ENCODE results near the gene RRM1.
A peak's percentile ranks its signal among the peaks of the same experiment; 100 is the strongest.
"Not testable (repeated sequence)": the region's sequence is repeated elsewhere in the genome, so short reads cannot be mapped to it uniquely, and the experiment has no call there.

Gene RRM1

DNA sequence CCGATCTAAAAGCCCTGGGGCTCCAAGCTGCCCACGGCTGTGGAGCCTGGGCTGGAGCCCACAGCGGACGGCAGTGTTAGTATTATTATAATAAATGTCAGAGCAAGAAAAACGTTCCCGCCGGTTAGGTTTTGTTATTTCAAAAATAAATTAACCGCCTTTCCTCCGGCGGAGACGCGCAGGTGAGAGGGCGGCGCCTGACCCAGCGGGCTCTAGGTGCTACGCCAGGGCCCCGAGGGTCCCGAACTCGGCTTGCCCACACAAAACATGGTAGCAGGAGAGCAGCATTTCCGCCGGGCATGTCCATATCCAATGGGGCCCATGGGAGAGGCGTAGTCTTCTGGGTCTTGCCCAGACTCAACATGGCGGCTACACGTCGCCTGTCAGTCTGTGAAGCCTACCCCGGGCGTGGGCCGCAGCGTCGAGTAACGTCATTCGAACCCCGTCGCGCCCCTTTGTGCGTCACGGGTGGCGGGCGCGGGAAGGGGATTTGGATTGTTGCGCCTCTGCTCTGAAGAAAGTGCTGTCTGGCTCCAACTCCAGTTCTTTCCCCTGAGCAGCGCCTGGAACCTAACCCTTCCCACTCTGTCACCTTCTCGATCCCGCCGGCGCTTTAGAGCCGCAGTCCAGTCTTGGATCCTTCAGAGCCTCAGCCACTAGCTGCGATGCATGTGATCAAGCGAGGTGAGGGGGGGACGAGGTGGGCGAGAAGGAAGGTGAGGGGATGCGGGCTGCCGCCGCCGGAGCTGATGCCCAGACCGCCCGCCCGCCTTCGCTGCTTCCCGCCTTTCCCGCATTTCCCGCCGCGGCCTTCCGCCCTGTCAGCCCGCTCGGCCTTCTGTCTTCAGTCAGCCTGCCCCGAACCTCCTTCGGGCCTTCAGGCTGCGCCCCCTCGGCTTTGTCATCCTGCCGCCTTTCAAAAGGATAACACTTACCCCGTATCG lies at the start of gene RRM1:
Gene RRM1, plus strand, starts transcription at position 452 of the 944 bp plus-strand sequence. Its CDS starts 214 bp downstream, at position 666.
- peak; percentile 97 for DNase-seq

DNA sequence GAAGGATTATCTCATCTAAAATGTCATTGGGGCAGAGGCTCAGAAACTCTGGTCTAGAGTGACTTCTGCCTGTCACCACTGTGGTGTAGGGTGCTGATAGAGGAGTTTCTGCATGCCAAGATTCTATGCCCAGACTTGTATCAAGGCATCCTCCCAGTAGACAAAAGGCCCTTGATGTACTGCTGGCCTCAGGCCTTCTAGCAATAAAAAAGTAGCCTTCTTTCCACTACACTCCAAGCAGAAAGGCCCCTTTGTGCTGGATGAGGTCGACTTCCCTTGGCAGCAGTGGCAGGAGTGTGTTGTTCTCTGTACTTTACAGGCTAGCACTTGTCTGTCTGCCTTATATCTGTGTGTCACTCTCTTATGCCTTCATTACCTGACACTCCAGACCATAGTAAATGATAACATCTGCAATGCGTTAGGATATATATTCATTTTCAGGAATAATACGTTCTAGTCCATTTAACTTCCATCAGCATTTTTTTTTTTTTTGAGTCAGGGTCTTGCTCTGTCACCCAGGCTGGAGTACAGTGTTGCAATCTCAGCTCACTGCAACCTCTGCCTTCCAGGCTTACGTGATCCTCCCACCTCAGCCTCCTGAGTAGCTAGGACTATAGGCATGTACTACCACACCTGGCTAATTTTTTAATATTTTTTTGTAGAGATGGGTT lies 49.5 kb upstream of the RRM1 start:
- peak; percentile 1 for DNase-seq

DNA sequence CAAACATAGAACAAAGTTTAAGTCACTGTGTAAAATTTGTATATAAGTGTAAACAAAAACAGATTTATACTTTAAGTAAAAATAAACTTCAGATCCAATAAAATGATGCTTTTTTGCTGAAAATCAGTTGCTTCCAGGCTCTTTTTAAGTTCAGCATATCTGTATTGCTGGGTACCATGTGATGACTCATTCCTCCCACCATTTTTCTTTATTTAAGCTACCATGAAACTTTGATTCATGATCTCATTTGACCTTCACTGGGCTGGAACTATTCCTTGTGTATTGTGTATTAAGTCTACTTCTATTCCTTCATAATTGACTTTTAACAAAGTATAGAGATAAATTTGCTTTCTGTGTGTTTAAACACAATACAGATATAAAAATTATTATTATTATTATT lies 46.3 kb upstream of the RRM1 start:
- no peak for DNase-seq

DNA sequence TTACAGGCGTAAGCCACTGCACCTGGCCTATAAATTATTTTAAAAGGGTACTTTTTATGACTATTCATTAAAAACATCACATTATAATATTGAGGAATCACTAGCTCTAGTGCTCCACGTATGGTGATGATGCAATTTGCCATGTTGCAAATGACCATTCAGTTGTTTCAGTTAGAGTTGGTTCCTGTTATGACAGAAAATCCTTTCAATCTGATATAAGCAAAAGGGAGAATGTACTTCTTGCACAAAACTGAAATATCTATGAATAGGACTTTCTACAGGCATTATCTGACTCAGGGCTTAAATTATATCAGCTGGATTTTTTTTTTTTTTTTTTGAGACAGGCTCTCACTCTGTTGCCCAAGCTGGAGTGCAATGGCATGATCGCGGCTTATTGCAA lies 45.6 kb upstream of the RRM1 start:
- no peak for DNase-seq

DNA sequence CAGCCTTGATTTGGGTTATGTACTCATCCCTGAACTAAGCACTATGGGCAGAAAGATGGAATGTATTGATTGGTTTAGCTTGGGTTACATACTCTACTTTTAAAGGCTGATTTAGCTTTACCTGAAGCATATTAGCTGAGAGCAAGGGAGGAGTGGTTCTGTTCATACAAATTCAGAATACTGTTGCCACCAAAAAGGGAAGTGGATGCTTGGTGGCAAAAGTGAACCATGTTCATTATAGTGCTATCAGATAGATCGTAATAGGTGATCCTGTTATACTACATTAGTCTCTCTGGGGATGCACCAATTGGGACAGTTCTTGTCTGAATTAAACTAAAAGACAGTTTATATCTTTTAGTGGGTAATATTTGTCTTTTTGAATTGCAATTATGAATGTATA lies 44.5 kb upstream of the RRM1 start:
- no peak for DNase-seq

DNA sequence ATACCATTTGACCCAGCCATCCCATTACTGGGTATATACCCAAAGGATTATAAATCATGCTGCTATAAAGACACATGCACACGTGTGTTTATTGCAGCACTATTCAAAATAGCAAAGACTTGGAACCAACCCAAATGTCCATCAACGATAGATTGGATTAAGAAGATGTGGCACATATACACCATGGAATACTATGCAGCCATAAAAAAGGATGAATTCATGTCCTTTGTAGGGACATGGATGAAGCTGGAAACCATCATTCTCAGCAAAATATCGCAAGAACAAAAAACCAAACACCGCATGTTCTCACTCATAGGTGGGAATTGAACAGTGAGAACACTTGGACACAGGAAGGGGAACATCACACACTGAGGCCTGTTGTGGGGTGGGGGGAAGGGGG lies 41.4 kb upstream of the RRM1 start:
- not testable (repeated sequence) for DNase-seq

DNA sequence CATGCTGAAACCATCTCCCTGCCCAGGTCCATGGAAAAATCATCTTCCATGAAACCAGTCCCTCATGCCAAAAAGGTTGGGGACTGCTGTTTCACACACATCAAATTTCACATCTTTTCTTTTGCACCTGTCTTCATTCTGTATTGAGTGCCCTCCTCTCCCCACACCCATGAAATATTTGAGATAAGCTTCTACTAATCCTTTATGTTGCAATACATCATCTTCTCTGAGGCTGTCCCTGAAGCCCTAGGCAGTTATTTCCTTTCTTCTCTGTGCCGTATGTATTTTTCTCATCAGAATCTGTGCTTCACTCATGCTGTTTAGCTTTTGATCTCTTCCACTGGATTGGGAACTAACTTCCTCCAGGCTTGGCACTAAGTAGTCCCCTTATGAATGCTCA lies 40.0 kb upstream of the RRM1 start:
- DNase-seq, result no peak

DNA sequence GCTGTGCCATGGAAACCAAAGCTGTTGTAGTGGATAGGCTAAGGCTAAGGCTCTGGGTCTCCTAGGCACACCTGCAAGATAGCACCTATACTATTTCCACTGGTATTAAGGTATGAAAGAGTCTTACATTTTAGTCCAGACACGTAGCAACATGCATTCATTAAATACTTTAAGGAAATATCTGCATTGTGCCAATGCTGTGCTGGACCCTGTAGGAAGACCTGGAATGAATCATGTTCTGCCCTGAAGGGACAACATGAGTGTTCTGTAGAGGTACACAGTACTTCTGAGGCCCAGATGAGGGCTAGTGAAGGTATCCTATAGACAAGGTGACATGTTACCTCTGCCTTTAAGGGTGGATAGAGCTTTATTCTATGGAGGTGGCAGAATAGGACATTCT lies 35.2 kb upstream of the RRM1 start:
- DNase-seq, result no peak

DNA sequence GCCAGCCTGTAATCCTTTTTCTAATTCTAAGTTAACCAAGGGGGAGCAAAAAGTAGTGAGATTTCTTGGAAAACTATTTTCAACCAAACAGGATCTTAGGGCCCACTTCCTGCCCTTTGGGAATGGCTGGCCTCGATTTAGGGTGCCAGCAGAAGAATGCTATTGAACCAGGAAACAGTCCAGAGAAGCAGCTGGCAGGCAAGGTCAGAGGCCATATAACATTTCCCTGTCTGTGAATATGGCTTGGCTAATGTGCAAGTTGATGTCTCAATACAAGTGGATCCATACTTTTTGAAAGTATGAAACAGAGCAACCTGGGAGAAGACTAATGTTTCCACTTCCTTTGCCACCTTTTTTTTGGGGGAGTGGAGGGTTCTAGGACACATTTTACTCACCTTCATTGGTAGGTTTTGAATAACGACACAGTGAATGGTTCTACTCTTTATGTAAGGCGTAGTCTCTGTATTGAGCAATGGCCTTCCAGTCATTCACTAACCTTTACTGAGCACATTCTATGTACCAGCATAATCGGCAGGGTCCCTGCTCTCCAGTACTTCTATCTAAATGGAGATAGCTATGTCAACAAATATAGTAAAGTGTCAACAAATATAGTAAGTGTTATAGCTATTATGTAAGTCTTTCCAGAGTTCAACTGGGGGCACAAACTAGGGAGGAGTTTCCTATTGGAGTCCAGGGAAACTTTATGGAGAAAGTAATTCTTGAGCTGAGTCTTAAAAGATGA lies 34.2 kb upstream of the RRM1 start:
- DNase-seq, result no peak

DNA sequence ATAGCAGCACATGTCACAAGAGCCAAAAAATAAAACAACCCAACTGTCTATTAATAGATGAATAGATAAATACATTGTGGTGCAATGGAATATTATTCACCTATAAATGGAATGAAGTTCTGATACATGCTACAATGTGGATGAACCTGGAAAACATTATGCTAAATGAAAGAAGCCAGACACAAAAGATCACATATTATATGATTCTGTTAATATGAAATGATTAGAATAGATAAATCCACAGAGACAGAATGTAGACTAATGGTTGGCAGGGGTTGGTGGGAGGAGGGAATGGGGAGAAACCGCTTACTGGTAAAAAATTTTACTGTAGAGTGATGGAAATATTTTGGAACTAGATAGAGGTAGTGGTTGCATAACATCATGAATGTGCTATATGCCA lies 32.9 kb upstream of the RRM1 start:
- no peak for DNase-seq

DNA sequence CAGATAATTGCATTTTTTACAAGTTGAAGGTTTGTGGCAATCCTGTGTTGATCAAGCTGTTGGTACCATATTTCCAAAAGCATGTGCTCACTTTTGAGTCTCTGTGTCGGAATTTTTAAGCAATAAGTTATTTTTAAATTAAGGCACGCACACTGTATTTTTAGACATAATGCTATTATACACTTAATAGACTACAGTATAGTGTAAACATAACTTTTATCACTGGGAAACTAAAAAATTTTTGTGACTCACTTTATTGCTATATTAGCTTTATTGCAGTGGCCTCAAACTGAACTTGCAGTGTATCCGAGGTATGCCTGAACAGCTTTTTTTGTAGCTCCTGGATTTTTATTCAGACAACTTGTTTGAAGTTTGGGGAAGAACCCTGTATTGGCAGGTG lies 31.3 kb upstream of the RRM1 start:
- DNase-seq, result no peak

DNA sequence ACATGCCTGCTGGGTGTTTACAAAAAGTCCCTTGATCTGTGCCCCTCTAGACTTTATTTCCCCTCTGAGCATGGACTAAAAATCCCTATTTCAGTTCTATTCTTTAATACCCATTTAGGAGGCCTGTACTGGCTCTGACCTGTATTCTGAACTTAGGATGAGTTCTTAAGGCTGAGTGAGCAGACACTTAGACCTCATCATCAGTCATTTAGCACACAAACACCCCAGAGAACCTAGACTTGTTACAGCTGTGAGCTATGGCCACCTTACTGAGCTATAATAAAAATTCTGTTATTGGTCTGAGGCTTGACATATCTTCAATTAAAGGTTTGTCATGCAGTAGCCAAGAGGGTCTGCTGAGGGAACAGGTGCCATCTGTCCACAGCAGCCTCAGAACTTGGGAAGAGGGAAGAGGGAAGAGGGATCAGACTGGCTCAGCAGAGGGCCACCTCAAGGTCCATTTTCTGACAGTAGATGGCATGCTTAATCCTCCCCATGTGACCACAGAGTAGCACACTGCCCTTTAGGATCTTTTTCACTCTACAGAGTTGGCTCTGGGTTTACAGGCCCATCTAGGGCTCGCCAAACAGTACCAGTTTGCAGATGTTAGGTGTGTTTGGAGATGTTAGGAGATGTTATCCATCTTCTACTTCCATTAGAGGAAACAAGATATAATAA lies 30.2 kb upstream of the RRM1 start:
- no peak for DNase-seq

DNA sequence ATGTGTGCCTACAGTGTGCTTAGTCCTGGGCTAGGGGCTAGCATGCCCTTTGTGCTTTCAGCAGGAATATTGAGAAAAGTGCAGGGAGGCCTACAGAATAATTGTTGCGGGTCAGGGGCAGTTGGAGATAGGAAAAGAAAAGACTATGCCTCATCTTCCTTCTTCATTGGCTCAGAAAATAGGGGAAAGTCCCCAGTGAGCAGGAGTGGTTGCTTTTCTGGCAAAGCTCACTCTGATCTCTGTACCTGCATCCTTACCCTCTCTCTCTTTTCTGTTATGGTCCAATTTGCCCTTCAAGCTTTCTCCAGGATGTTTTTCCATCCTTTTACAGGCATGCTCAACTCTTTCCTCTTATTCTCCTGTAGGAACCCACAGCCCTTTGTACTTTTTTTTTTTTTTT lies 29.5 kb upstream of the RRM1 start:
- no peak for DNase-seq

DNA sequence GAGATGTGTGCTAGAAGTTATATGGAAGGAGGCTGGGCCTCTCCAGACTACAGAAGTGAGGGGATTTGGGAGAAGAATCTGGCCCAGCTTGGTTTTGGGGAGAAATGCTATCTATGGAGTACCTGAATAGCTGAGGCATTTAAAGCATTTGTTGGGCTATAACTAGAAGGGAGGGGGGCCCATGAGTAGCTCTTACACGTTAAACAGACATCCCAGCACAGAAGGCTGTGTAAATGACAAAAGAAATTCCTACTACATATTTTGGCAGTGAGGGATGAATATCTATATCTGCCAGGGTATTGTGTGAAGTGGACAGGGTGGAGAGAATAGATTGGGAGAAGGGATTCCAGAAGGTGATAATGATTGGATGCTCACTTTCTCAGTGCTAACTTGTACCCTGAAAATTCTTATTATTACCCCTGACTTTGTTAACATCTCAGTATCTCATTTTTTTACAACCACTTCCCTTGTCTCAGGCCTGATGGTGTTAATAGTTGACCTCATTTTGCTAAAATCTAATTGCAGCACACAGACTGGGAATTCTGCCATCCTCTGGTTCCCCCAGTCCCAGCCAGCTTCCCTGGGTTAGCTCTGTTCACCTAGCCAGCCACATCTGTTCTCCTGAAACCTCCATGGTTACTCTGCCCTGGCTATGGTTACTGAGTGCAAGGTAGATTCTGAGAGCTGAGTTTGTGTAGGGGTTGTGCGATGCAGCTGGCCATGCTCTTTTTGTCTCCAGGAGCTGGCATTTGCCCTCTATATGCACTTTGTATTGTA lies 28.8 kb upstream of the RRM1 start:
- no peak for DNase-seq

DNA sequence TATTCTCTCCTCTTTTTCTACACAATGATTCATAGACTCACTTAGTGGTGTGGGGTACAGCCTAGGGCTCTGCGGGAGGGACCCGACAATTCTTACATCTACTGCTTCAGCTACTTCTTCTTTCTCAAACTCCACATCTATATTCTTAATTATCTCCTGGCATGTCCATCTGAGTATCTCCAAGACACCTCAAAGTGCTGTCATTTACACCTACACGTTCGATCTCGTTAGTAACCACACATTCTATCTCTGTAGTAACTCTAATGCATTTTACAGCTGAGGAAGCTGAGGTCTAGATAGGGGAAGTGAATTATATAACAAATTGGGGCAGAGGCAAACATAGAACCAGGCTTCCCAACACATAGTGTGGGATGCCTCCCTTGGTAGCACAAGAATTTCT lies 27.7 kb upstream of the RRM1 start:
- no peak for DNase-seq

DNA sequence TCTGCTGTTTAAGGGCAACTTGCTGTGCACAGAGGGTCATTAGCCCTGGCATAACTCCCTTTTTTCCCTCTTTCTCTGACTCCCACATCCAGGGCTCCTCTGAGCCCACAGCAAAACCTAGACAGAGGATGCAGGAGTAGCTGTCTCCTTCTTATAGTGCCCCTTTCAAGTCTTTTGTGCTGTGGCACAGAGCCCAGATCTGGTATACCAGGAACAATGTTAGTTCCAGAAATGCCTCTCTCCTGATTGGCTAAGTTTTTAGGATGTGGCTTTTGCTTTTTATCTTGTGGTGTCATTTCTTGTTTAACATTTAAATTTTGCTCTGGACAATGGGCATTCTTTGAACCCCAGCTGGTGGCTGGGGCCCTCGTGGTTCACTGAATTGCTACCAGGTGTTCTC lies 25.6 kb upstream of the RRM1 start:
- DNase-seq, result no peak

DNA sequence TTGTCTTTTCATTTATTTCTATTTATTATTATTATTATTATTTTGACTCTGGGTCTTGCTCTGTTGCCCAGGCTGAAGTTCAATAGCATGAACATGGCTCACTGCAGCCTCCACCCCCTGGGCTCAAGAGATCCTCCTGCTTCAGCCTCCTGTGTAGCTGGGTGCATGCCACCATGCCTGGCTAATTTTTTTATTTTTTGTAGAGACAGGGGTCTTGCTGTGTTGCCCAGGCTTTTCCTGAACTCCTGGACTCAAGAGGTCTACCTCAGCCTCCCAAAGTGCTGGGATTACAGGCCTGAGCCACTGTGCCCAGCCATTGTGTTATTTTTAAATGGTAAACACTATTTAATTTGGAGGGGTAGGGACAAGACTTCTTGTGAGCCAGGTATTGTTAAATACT lies 23.3 kb upstream of the RRM1 start:
- no peak for DNase-seq

DNA sequence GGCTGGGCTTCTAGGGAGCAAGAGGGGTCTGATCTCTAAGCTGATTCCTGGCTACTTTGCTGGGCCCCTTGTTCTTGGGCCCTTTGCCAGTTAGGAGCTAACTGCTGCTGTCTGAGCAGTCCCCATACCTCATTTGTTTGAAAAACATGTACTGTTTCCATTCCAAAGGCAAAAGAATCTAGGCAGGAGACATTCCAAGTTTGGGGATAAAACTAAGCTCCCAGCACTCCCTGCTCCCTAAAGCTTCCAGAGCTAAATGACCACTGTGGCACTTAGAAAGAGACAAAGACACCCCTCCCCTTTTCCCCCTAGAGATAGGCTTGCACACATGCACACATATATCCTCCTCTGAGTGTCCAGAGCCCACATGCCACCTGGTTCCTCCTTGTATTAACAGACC lies 22.7 kb upstream of the RRM1 start:
- DNase-seq, result no peak

DNA sequence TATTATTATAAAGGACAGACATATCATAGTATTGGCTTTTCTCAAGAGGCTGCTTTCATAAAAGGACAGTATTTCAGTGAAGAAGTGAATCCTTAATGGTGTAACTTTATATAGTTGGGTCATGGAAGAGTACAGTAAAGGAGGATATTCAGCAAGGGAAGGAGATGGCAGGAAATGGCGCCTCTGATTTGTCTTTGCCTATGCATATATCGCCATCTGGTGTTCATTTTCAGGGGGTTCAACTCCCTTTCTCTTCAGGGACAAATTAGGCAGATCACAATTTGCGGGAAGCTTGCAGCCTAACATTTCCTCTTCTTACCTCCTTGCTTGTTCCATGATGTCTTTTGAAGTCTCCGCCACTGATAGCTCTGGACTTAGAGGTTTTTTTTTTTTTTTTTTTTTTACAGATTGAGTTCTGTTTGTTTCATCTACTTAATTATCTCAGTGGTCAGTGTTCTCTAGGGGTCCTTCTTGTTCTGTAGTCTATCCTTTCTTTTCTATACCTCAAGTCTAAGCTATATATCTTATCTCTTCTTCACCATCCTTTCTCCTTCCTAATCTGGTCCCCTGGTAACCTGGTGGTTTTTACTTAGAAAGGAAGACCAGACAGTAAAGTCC lies 21.8 kb upstream of the RRM1 start:
- peak; percentile 71 for DNase-seq

DNA sequence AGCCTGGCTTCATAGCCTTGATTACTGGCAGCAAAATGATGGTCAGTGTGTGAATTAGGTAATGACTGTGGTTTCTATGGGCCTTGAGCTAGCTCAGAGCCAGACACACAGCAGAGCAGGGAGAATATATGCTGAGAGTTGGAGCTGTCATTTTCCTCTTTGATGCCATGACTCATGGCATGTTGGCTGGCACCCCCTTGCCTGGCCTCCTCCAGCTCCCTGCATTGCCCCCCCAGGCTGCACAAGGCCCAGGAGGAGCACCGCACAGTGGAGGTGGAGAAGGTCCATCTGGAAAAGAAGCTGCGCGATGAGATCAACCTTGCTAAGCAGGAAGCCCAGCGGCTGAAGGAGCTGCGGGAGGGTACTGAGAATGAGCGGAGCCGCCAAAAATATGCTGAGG lies 20.3 kb upstream of the RRM1 start:
- no peak for DNase-seq

DNA sequence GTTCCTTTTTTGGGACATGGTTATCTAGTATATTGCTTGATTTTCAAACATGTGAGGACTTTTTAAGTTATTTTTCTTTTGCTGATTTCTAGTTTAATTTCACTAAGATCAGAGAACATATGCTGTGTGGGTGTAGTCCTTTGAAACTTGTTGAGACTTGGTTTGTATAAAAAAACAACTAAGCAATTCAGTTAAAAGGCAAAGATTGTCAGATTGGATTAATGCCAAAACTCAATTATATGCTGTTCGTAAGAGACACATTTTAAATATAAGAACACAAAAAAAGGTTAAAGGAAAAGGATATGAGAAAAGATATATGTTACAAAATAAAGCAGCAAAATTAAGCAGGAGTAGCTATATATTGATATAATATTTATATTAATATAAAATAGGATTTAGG lies 17.8 kb upstream of the RRM1 start:
- DNase-seq, result no peak

DNA sequence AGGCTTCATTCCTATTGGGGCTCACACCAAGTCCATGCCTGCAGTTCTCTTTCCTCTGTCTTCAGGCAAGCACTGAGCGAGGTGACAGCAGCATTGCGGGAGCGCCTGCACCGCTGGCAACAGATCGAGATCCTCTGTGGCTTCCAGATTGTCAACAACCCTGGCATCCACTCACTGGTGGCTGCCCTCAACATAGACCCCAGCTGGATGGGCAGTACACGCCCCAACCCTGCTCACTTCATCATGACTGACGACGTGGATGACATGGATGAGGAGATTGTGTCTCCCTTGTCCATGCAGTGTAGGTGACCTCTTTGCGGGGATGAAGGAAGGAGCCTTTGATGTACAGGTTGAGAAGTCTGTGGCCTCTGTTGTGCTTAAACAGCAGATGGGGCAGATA lies 11.4 kb upstream of the RRM1 start:
- DNase-seq, result no peak
